GM18907 (cell line): ENCODE measurements around the gene ENG.

Source experiments
- ATAC-seq: cut with Tn5 transposase; IDR thresholded peaks from one replicate; pipeline ENCODE4 v1.9.1; 2021; ENCODE audit warnings: mild to moderate bottlenecking, moderate library complexity; ENCODE audit not compliant: unreplicated experiment

ENG gene

GRCh38 chr9:127778280-127779135 is 76.0 kb downstream of the ENG start, which contains the start of gene SH2D3C:
SH2D3C (minus strand) TSS chr9:127778666; CDS start chr9:127778627, 39 bp downstream.
- peak; percentile 36 for ATAC-seq

DNA sequence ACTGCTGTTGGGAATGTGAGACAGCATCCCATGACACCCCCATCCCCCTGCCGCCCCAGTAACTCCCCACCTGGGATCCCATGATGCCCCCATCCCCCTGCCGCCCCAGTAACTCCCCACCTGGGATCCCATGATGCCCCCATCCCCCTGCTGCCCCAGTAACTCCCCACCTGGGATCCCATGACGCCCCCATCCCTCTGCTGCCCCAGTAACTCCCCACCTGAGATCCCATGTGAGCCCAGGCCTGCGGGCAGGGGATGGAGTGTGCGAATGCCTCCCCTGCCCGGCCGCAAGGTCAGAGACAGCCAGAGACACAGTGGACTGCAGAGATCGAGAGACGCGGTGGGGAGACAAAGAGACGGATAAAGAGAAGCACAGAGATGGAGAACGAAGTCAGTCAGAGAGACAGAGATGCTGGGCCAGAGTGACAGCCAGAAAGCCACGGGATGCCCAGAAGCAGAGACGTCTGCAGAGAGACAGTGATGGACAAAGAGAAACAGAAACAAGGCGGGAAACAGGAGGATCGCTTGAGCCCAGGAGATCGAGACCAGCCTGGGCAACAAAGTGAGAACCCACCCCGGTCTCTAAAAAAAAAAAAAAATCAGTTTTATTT is 77.0 kb downstream of the ENG start:
- no peak for ATAC-seq

- no peak for ATAC-seq
Observed at GRCh38 chr9:127776924-127777289, 77.6 kb downstream of the ENG start.

DNA sequence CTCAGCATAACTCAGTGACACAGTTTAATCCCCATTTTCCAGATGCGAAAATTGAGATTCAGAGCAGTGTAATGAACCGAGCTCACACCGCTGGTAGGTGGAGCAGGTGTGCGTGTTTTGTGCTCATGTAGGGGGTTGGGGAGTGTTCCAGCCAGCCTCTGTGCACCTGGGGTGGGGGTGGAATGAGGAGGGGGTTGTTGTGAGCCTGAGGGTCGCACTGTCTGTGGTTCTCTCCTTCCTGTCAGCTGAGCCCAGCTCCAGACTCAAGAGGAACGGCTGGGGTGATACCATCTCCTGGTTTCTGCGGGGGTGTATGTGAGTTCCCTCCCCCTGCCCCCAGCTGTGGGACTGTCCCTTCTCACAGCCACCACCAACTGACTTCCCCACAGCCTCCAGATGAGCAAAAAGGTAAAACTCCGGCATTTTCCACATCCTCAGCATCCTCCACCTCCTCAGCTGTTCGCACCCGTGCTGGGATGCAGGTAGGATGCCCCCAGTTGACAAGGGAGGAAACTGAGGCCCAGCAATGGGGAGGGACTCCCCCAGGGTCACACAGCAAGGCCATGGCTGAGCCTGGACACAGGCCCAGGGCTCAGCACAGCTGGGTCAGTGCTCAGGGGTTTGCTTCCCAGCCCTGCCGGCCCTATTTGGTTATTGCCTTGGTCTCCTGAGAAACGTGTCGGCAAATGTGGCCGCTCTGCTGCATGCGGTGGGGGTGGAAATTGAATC is 78.1 kb downstream of the ENG start:
- ATAC-seq, result peak; percentile 34

DNA sequence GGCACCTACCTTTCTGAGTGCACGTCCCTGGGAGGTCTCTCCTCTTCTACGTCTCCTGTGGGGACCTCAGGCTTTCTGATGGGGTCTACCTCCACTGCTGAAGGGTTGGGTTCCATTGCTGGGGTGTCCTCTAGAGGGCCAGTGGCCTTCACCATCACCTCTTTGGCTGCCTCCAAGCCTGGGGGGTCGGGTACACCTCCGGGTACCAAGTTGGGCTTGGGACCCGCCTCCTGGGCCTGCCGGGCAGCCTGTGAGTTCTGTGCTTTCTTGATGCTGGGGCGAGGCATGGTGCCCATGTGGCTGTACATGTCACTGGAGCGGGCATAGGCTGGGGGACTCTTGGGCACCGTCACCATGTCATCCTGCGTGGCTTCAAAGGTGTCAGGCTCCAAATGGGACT is 80.5 kb downstream of the ENG start:
- ATAC-seq, result no peak

- no peak for ATAC-seq
Observed at GRCh38 chr9:127773272-127773671, 81.2 kb downstream of the ENG start.

DNA sequence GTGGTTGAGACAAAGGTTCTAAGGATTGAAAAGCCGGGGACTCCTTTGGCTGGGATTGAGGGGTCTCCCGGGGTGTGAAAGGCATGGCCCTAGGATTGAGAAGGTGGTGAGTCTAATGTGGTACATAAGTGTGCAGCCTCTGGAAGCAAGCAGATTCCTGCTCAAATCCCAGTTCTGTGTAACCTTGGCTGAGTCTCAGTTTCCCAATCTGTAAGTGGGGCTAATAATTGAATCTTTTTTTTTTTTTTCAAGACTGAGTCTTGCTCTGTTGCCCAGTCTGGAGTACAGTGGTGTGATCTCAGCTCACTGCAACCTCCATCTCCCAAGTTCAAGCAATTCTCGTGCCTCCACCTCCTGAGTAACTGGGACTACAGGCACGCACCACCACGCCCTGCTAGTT is 81.9 kb downstream of the ENG start:
- ATAC-seq, result no peak

- ATAC-seq, result no peak
Observed at GRCh38 chr9:127771570-127772189, 82.8 kb downstream of the ENG start.

- ATAC-seq, result peak; percentile 83
Observed at GRCh38 chr9:127770905-127771569, 83.4 kb downstream of the ENG start.

GRCh38 chr9:127770583-127770904 is 83.9 kb downstream of the ENG start:
- ATAC-seq, result no peak

DNA sequence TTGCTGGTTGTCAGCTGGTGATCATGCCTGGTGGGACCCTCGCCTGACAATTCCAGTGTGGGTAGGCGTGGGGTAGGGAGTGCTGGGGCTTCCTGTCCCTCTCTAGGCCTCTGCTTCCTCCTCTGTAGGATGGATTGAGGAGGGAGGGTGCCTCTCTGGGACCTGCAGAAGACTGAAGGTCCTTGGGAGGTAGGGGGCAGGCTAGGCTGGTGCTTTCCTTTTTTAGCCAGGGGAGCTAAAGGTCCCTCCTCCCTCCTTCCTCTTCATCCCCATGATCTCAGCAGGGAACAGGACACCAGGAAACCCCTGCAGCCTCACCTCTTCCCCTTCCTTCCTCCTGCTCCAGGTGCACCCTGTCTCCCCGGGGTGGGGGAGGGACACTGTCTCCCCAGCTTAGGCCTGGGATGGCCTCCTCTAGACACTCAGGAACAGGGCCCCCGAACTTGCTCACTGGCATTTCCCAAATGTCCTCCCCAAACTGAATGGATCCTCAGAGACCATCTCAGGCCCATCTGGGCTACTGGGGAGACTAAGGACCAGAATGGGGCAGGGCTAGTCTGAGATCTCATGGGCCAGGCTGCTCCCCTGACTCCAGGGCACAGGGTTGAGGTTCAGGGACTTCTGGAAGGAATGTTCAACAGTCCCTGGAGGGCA is 84.4 kb downstream of the ENG start:
- ATAC-seq, result no peak

DNA sequence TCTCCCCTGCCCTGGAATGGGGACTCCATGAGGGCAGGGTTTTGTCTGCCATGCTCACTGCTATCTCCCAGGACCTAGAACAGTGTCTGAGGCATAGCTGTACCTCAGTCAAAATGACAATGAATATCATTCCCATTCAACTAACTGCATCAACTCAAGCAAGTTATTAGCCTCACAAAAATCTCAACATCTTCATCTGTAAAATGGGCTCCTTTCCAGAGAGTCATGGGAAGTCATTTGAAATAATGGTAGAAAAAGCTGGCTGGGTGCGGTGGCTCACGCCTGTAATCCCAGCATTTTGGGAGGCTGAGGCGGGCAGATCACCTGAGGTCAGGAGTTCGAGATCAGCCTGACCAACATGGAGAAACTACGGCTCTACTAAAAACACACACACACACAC is 85.4 kb downstream of the ENG start:
- no peak for ATAC-seq

DNA sequence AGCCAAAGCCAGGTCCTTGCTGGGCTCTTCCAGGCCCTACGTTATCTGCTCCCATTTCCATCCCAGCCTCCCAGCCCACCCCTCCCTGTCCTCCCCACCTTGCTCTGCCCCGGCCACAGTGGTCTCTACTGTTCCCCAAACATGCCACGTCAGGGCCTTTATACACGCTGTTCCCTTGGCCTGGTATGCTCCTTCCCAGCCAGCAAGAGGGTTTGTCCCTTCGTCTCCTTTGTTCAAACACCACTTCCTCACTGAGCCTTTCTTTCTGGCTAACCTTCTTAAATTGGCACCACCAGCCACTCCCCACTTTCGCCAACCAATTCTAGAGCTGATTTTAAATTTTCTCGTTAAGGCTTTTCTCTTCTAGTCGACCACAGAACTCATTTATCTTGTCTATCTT is 85.8 kb downstream of the ENG start:
- ATAC-seq, result no peak

DNA sequence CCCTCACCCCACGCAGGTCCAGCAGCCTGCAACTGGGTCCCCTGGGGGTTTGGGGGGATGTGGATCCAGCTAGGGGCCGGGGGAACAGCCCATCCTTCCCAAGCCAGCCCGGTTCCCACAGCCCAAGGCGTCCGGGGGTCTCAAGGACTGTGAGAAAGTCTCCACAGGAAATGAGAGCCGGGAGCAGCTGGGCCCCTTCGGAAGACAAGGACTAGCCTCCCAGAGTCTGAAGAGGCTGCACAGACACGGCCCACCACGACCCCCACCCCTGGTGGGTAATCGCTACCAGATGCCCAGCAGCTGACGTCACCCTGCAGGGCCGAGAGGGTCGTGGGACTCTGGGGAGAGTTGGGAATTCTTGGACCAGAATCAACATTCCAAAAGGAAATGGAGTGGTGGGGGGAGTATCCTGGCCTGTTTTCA is 86.5 kb downstream of the ENG start:
- no peak for ATAC-seq

DNA sequence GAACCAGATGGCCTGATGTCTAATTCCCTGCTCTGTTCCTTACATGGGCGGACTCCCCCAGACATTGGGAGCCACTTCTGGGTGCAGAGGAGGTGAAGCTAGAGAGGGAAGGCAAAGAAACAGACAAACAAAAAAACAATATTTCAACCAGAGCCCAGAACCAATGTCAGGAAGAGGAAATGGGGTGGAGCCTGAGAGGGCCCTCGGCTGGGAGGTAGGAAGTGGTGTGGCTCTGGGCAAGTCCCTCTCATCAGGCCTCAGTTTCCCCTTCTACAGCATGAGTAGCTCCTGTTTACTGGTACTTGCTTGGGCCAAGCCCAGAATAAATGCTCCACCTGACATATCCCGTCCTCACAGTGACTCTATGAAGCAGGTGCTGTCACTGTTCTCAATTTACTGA is 87.0 kb downstream of the ENG start:
- ATAC-seq, result no peak

GRCh38 chr9:127765418-127765817 is 89.0 kb downstream of the ENG start:
- ATAC-seq, result no peak
